ENCODE measurements around the gene PAGE4.
A peak's percentile ranks its signal among the peaks of the same experiment; 100 is the strongest.

The PAGE4 gene

GRCh38 chrX:49876750-49877149, 47.6 kb downstream of the PAGE4 start:
- Histone ChIP-seq H3K36me3 (ENCODE audit: control insufficient read depth, insufficient read depth, low read length) (no peaks in the 10 kb centered on the region), H3K27me3 (replicated peaks; ENCODE audit: control insufficient read depth, insufficient read depth, low read length) (no peaks in the 10 kb centered on the region), H3K4me3 (replicated peaks; ENCODE audit: low read depth, low read length) (no peak overlapping the region)
- TF ChIP-seq, protein P1, sequence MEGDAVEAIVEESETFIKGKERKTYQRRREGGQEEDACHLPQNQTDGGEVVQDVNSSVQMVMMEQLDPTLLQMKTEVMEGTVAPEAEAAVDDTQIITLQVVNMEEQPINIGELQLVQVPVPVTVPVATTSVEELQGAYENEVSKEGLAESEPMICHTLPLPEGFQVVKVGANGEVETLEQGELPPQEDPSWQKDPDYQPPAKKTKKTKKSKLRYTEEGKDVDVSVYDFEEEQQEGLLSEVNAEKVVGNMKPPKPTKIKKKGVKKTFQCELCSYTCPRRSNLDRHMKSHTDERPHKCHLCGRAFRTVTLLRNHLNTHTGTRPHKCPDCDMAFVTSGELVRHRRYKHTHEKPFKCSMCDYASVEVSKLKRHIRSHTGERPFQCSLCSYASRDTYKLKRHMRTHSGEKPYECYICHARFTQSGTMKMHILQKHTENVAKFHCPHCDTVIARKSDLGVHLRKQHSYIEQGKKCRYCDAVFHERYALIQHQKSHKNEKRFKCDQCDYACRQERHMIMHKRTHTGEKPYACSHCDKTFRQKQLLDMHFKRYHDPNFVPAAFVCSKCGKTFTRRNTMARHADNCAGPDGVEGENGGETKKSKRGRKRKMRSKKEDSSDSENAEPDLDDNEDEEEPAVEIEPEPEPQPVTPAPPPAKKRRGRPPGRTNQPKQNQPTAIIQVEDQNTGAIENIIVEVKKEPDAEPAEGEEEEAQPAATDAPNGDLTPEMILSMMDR (IDR thresholded peaks at IDR 0.05; ENCODE audit: insufficient read depth, low read length, poor library complexity, severe bottlenecking): peak; percentile 53
- no peak for DNase-seq (ENCODE audit: extremely low read depth, insufficient read length)

DNA sequence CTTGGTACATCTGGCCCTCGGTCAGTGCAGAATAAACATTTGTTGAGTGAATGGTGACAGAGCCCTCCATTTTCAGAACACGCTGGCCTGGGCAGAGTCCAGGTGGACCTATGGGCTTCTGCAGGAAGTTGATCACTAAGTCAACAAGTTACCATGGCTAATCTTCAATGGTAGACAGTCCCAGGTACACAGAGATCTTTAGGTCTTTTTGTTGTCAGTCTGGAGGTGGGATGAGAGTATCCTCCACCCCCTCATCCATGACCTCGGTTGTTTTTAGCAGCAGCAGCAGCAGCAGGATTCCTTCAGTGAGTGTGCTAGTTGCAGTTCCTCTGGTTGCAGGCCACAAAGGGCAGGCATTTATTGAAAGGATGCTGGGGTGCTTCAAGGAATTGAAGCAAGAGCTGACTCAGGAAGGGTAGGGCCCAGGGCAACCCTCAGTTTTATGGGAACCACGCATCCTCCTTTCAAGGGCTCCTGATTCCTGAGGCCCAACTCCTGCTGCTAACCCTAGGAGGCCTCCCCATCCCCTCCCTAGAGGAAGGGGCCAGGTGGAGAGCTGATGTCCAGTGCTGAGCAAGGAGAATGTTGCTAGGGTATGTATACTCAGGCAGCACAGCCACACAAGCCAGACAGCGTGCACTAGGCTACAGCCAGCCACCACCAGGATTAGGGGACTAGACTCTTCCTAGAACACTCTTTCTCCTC, 48.4 kb downstream of the PAGE4 start:
- no peak for DNase-seq (ENCODE audit: extremely low read depth, insufficient read length)
- no peak overlapping the region for H3K4me3 ChIP-seq (replicated peaks; ENCODE audit: low read depth, low read length)
- no peaks in the 10 kb centered on the region for H3K36me3 ChIP-seq (ENCODE audit: control insufficient read depth, insufficient read depth, low read length)

DNA sequence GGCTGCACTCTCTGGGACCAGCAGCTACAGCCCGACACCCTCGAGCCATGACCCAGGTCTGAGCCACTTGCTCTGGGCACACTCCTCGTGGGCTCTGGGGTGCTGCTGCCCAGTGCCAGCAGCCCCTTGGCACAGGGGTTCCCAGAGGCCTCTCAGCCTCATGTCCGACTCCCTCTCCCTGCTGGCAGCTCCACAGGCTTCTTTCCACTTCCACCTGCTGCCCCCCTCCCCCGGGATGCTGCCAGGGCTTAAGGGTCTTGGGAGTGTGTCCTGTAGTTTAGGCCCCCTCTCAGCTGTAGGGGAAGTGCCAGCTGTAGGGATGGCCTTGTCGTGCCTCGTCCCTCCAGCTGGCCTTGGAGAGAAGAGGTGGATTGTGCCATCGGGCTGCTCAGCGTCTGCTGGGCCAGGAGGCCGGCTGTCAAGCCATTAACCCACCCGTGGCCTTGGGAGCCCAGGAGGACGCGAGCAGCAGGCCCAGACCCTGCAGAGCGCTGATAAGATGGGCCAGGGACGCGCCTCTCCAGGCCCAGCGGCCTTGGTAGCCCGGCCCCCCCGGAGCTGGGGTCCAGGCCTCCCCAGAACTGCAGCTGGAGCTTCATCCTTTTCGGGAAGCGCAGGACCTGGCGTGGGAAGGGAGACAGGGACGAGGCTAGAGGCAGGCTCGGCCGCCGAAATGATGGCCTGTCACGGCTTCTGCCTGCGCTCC, 49.2 kb downstream of the PAGE4 start:
- no peak for DNase-seq (ENCODE audit: extremely low read depth, insufficient read length)
- Histone ChIP-seq H3K36me3 (ENCODE audit: control insufficient read depth, insufficient read depth, low read length) (no peaks in the 10 kb centered on the region), H3K4me3 (replicated peaks; ENCODE audit: low read depth, low read length) (peak overlapping the region; percentile 67; the same call in 1 of the 2 replicates), H3K27me3 (replicated peaks; ENCODE audit: control insufficient read depth, insufficient read depth, low read length) (no peaks in the 10 kb centered on the region)
- TF ChIP-seq, protein P1 (IDR thresholded peaks at IDR 0.05; ENCODE audit: insufficient read depth, low read length, poor library complexity, severe bottlenecking): no peak

More for the DNA sequence above, 48.4 kb downstream of the PAGE4 start:
- no peaks in the 10 kb centered on the region for H3K27me3 ChIP-seq (replicated peaks; ENCODE audit: control insufficient read depth, insufficient read depth, low read length)
- TF ChIP-seq, protein P1 (IDR thresholded peaks at IDR 0.05; ENCODE audit: insufficient read depth, low read length, poor library complexity, severe bottlenecking): no peak

DNA sequence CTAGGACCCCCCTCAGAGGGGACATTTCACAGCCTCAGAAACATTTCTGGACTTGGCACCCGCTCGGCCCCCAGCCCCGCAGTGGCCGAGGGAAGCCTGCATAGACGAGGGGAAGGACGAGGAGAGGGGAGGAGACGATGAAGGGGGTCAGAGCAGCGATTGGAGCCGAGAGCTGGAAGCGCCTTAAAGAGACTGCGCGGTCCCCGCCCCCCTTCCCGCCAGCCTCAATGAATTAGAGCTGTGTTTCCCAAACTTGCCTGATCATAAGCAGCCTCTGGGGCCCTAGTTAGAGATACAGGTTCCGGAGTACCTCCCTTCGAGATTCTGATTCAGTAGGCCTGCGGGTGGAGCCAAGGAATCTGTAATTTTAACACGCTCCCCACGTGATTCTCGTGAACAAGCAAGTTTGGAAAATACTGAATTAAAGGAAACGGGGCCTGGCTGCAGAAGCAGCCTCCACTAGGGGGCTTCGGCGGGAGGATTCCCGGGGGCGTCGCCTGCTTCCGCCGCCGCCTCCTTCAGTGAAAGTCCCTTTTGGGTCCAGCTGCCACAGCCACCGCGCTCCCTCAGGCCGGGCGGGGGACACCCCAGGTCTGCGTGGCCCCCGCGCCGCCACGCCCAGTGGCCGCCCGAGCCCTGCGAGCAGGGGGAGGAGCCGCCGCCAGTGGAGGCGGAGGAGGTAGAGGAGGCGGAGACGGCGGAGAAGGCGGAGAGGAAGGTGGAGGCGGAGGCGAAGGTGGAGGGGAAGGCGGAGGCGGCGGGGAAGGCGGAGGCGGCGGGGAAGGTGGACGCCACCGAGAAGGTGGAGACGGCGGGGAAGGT, 49.9 kb downstream of the PAGE4 start, which contains the start of gene USP27X:
USP27X (plus strand) TSS at position 651 of the 822 bp plus-strand sequence. CDS start 824 bp downstream, outside the sequence.
- H3K4me3 ChIP-seq (replicated peaks; ENCODE audit: low read depth, low read length): peak within 1 kb of the TSS; percentile 67
- TF ChIP-seq, protein P1 (IDR thresholded peaks at IDR 0.05; ENCODE audit: insufficient read depth, low read length, poor library complexity, severe bottlenecking): peak; percentile 42
- no peaks in the 10 kb centered on the region for H3K36me3 ChIP-seq (ENCODE audit: control insufficient read depth, insufficient read depth, low read length)
- no peaks in the 10 kb centered on the region for H3K27me3 ChIP-seq (replicated peaks; ENCODE audit: control insufficient read depth, insufficient read depth, low read length)
- DNase-seq (ENCODE audit: extremely low read depth, insufficient read length): peak; percentile 86

- TF ChIP-seq, protein P1 (IDR thresholded peaks at IDR 0.05; ENCODE audit: insufficient read depth, low read length, poor library complexity, severe bottlenecking): no peak
- DNase-seq (ENCODE audit: extremely low read depth, insufficient read length): no peak
- Histone ChIP-seq H3K4me3 (replicated peaks; ENCODE audit: low read depth, low read length) (peak overlapping the region; percentile 67), H3K27me3 (replicated peaks; ENCODE audit: control insufficient read depth, insufficient read depth, low read length) (no peaks in the 10 kb centered on the region), H3K36me3 (ENCODE audit: control insufficient read depth, insufficient read depth, low read length) (no peaks in the 10 kb centered on the region)
Measured at GRCh38 chrX:49879656-49880277, 50.7 kb downstream of the PAGE4 start.
